ENCODE data around the gene TBKBP1.

- TF ChIP-seq CTCF (IDR thresholded peaks at IDR 0.05) (no peak), RFX5 (IDR thresholded peaks at IDR 0.05) (no peak), POLR2A (IDR thresholded peaks at IDR 0.05; ENCODE audit: low read length) (no peak), KDM1A (IDR thresholded peaks at IDR 0.05; ENCODE audit: low read depth) (no peak), MYC (IDR thresholded peaks at IDR 0.05; ENCODE audit: borderline replicate concordance, low read length) (no peak)
Measured at GRCh38 chr17:47696717-47697642, 3.0 kb downstream of the TBKBP1 start.

Measured in A549 (cell line).